HL-60 (cell line): Measurements from ENCODE around the gene MYH11.

ENCODE experiments used
- DNase-seq, 2 experiments: peaks; one replicate each; pipeline ENCODE4 v3.0.0-alpha.2; 2010 to 2020; ENCODE audit warnings: low read depth in 1 of 2, low spot score in 1 of 2
- H3K27ac ChIP-seq: fragments of 250-450 bp; sonication (Bioruptor Pico); replicated peaks from 2 replicates; pipeline ENCODE4 v1.5.1; 2020; ENCODE audit warnings: mild to moderate bottlenecking, moderate library complexity
- H3K27me3 ChIP-seq: fragments of 250-450 bp; sonication (Bioruptor Pico); 2 replicates; pipeline ENCODE4 v1.5.1; 2021; ENCODE audit warnings: mild to moderate bottlenecking, moderate library complexity; ENCODE audit not compliant: insufficient read depth, poor library complexity, severe bottlenecking
- H3K4me3 ChIP-seq: replicated peaks from 2 replicates; pipeline ENCODE4 v1.5.1; 2011; ENCODE audit warnings: mild to moderate bottlenecking, control low read depth, low read length; ENCODE audit not compliant: insufficient read depth
- GABPA ChIP-seq: IDR thresholded peaks from 2 replicates; pipeline ENCODE4 v1.6.1; 2012; ENCODE audit warnings: low read depth
- POLR2AphosphoS5 ChIP-seq: IDR thresholded peaks from 2 replicates; pipeline ENCODE4 v1.6.1; 2012; ENCODE audit warnings: low read depth
- SPI1 ChIP-seq: IDR thresholded peaks from 2 replicates; pipeline ENCODE4 v1.6.1; 2012; ENCODE audit warnings: low read depth, mild to moderate bottlenecking, borderline replicate concordance
- TF ChIP-seq, protein P1 (sequence below): IDR thresholded peaks from 2 replicates; pipeline ENCODE4 v1.6.1; 2012; ENCODE audit warnings: low read depth; ENCODE audit not compliant: insufficient replicate concordance
- TF ChIP-seq, protein P2 (sequence below): IDR thresholded peaks from one replicate; pipeline ENCODE4 v1.5.1; 2011; ENCODE audit warnings: low read length, control low read depth, inconsistent platforms; ENCODE audit not compliant: insufficient read depth

Gene MYH11

DNA sequence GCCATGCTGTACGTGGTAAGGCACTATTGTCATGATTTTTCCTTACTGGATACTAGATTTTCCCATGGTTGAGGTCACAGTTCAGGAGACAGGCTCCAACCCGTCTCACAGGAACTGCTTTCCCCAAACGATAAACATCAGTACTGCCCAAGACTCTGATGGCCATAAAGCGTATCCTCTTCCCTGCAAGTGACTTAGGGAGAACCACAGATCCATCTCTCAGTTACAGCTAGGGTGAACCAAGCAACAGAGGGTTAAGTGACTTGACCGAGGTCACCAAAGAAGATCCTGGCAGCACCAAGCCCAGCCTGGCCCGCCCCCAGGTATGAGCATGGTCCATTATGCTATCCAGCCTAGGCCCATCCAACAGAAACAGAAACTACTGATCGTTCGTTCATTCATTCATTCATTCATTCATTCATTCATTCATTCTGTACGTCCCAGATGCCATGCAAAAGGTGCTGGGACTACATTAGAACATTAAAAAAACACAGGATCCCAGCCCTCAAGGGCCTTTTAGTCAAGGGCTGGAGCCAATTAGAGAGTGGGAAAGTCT is 31.0 kb downstream of the MYH11 start:
- Histone ChIP-seq H3K27me3 (no peaks in the 10 kb centered on the region), H3K27ac (no peak overlapping the region), H3K4me3 (no peak overlapping the region)
- DNase-seq, result no peak
- no peak for TF ChIP-seq POLR2AphosphoS5
- TF ChIP-seq SPI1, result no peak
- TF ChIP-seq GABPA, result no peak
- TF ChIP-seq, protein P1, sequence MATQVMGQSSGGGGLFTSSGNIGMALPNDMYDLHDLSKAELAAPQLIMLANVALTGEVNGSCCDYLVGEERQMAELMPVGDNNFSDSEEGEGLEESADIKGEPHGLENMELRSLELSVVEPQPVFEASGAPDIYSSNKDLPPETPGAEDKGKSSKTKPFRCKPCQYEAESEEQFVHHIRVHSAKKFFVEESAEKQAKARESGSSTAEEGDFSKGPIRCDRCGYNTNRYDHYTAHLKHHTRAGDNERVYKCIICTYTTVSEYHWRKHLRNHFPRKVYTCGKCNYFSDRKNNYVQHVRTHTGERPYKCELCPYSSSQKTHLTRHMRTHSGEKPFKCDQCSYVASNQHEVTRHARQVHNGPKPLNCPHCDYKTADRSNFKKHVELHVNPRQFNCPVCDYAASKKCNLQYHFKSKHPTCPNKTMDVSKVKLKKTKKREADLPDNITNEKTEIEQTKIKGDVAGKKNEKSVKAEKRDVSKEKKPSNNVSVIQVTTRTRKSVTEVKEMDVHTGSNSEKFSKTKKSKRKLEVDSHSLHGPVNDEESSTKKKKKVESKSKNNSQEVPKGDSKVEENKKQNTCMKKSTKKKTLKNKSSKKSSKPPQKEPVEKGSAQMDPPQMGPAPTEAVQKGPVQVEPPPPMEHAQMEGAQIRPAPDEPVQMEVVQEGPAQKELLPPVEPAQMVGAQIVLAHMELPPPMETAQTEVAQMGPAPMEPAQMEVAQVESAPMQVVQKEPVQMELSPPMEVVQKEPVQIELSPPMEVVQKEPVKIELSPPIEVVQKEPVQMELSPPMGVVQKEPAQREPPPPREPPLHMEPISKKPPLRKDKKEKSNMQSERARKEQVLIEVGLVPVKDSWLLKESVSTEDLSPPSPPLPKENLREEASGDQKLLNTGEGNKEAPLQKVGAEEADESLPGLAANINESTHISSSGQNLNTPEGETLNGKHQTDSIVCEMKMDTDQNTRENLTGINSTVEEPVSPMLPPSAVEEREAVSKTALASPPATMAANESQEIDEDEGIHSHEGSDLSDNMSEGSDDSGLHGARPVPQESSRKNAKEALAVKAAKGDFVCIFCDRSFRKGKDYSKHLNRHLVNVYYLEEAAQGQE, result no peak
- TF ChIP-seq, protein P2, sequence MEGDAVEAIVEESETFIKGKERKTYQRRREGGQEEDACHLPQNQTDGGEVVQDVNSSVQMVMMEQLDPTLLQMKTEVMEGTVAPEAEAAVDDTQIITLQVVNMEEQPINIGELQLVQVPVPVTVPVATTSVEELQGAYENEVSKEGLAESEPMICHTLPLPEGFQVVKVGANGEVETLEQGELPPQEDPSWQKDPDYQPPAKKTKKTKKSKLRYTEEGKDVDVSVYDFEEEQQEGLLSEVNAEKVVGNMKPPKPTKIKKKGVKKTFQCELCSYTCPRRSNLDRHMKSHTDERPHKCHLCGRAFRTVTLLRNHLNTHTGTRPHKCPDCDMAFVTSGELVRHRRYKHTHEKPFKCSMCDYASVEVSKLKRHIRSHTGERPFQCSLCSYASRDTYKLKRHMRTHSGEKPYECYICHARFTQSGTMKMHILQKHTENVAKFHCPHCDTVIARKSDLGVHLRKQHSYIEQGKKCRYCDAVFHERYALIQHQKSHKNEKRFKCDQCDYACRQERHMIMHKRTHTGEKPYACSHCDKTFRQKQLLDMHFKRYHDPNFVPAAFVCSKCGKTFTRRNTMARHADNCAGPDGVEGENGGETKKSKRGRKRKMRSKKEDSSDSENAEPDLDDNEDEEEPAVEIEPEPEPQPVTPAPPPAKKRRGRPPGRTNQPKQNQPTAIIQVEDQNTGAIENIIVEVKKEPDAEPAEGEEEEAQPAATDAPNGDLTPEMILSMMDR, result no peak

DNA sequence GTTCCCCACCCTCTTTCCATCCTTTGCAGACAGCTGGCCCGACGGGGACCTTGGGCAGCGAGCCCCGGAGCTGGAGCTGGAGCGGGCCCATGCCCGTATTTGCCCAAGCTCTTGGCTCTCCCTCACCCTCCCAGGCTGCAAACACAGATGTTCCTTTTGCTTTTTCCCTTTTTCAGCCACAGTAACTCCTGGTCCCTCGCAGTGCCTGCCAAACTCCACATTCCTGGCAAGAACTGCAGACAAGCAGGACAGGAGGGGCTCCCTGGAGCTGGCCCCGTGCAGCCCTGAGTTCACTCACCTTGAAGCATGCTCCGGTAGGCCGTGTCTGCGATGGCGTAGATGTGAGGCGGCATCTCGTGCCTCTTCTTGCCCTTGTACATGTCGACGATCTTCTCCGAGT is 33.9 kb downstream of the MYH11 start:
- no peak overlapping the region for H3K4me3 ChIP-seq
- no peak overlapping the region for H3K27ac ChIP-seq
- TF ChIP-seq SPI1, result no peak
- TF ChIP-seq GABPA, result no peak
- TF ChIP-seq, protein P1, result no peak
- TF ChIP-seq, protein P2, result no peak
- TF ChIP-seq POLR2AphosphoS5, result no peak
- H3K27me3 ChIP-seq, result no peaks in the 10 kb centered on the region
- DNase-seq, result no peak

DNA sequence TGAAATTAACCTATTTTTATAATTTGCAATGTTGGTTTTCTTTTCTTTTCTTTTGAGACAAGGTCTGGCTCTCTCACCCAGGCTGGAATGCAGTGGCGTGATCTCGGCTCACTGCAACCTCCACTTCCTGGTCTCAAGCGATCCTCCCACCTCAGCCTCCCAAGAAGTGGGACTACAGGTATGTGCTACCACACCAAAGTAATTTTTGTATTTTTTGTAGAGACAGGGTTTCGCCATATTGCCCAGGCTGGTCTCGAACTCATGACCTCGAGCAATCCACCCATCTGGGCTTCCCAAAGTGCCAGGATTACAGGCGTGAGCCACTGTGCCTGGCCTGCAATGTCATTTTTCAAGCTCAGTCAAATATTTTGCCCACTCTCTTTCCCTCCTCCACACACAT is 36.0 kb downstream of the MYH11 start:
- no peak for DNase-seq
- Histone ChIP-seq H3K4me3 (no peak overlapping the region), H3K27ac (no peak overlapping the region), H3K27me3 (no peaks in the 10 kb centered on the region)
- TF ChIP-seq SPI1, result no peak
- TF ChIP-seq, protein P2, result no peak
- TF ChIP-seq, protein P1, result no peak
